ENCODE results near the gene SLC7A7. TPM values are rescaled to one million over a fixed set of nuclear protein-coding genes. Genes with fewer than 3 reads are reported as not detected.
A peak's percentile ranks its signal among the peaks of the same experiment; 100 is the strongest.

SLC7A7 gene
- total RNA-seq, 1 donor from 2014 or later: 33.7 TPM

GRCh38 chr14:22820731-22821130, 5.5 kb upstream of the SLC7A7 start:
- ChIA-PET POLR2A (interaction anchor here (0.6 to 5.1 kb wide), 6 partner anchors 8 to 108 kb away, joined by 3 to 73 read pairs (median 14); partner anchors contain the start of genes MRPL52, OXA1L and SLC7A7), CTCF (interaction anchor here (1.1 to 3.6 kb wide), 2 partner anchors 32 to 72 kb away, joined by 3 to 23 read pairs; no protein-coding TSS in a partner anchor)
- ATAC-seq (ENCODE audit: low read depth) (no peak), DNase-seq (no peak)
- TF ChIP-seq, protein P1, sequence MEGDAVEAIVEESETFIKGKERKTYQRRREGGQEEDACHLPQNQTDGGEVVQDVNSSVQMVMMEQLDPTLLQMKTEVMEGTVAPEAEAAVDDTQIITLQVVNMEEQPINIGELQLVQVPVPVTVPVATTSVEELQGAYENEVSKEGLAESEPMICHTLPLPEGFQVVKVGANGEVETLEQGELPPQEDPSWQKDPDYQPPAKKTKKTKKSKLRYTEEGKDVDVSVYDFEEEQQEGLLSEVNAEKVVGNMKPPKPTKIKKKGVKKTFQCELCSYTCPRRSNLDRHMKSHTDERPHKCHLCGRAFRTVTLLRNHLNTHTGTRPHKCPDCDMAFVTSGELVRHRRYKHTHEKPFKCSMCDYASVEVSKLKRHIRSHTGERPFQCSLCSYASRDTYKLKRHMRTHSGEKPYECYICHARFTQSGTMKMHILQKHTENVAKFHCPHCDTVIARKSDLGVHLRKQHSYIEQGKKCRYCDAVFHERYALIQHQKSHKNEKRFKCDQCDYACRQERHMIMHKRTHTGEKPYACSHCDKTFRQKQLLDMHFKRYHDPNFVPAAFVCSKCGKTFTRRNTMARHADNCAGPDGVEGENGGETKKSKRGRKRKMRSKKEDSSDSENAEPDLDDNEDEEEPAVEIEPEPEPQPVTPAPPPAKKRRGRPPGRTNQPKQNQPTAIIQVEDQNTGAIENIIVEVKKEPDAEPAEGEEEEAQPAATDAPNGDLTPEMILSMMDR (IDR thresholded peaks at IDR 0.05): no peak
- intact Hi-C loops (cut with micrococcal nuclease): loop anchor here (5.0 kb wide), 1 partner anchor 67 kb away; no protein-coding TSS in a partner anchor
- Mint-ChIP-seq H3K4me3 (no peak overlapping the region), H3K27me3 (no peaks in the 10 kb centered on the region), H3K36me3 (ENCODE audit: low read depth) (no peaks in the 10 kb centered on the region), H3K9me3 (no peaks in the 10 kb centered on the region), H3K27ac (peak overlapping the region; percentile 92), H3K4me1 (peaks cover 68% of the 10 kb centered on the region)

GRCh38 chr14:22819151-22819988, 4.1 kb upstream of the SLC7A7 start:
- Mint-ChIP-seq H3K4me1 (peaks cover 72% of the 10 kb centered on the region), H3K36me3 (ENCODE audit: low read depth) (no peaks in the 10 kb centered on the region), H3K27me3 (no peaks in the 10 kb centered on the region), H3K27ac (peak overlapping the region; percentile 76), H3K4me3 (peak overlapping the region; percentile 59), H3K9me3 (no peaks in the 10 kb centered on the region)
- DNase-seq (no peak), ATAC-seq (ENCODE audit: low read depth) (no peak)
- ChIA-PET CTCF (interaction anchor here (0.8 to 1.6 kb wide), 6 partner anchors 26 to 249 kb away, joined by 3 to 6 read pairs (median 5); partner anchors contain the start of gene OXA1L), POLR2A (interaction anchor here (0.6 to 1.7 kb wide), 13 partner anchors 8 to 71 kb away, joined by 3 to 10 read pairs (median 4); partner anchors contain the start of genes MRPL52 and OXA1L)
- TF ChIP-seq, protein P1 (IDR thresholded peaks at IDR 0.05): no peak
- intact Hi-C loops (cut with micrococcal nuclease): loop anchor here (1.0 kb wide), 1 partner anchor 8 kb away; no protein-coding TSS in a partner anchor

GRCh38 chr14:22814373-22814772, 862 bp downstream of the SLC7A7 start:
- no peaks in the 10 kb centered on the region for H3K36me3 Mint-ChIP-seq (ENCODE audit: low read depth)
- no peak for ATAC-seq (ENCODE audit: low read depth)
- intact Hi-C loops (cut with micrococcal nuclease): no loop called here
- H3K27me3 Mint-ChIP-seq: no peaks in the 10 kb centered on the region
- POLR2A ChIA-PET: interaction anchor here (2.6 to 5.0 kb wide), 4 partner anchors 9 to 24 kb away, joined by 11 to 69 read pairs (median 40); no protein-coding TSS in a partner anchor
- CTCF ChIA-PET: interaction anchor here (1.3 kb wide), 1 partner anchor 9 kb away, joined by 5 read pairs; no protein-coding TSS in a partner anchor
- no peak for DNase-seq
- peaks cover 74% of the 10 kb centered on the region for H3K4me1 Mint-ChIP-seq
- H3K27ac Mint-ChIP-seq: peak overlapping the region; percentile 91
- H3K9me3 Mint-ChIP-seq: no peaks in the 10 kb centered on the region
- TF ChIP-seq, protein P1 (IDR thresholded peaks at IDR 0.05): no peak
- peak overlapping the region; percentile 52 for H3K4me3 Mint-ChIP-seq

DNA sequence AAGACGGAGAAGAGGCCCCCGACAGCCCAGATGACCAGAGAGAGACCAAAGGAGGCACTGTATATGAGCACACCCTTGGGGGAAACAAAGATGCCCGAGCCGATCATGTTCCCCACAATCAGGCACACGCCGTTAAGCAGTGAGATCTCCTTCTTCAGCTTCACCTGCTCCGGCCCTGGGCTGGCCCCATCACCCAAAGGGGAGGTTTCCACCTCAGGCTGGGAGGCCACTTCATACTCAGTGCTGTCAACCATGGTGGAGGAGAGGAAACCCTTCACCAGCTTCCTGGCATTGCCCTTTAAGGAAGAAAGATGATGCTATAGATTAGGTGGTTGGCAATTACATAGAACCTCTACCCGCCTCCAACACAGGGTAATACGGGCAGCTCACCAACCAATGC, 2.1 kb downstream of the SLC7A7 start:
- ChIA-PET CTCF (interaction anchor here (0.6 to 0.8 kb wide), 3 partner anchors 32 to 1390 kb away, joined by 3 to 4 read pairs (median 3); partner anchors contain the start of gene OXA1L), POLR2A (interaction anchor here (0.8 to 5.0 kb wide), 10 partner anchors 10 to 252 kb away, joined by 3 to 69 read pairs (median 8); partner anchors contain the start of genes MMP14 and OXA1L)
- no peaks in the 10 kb centered on the region for H3K27me3 Mint-ChIP-seq
- peak overlapping the region; percentile 96 for H3K27ac Mint-ChIP-seq
- peaks cover 75% of the 10 kb centered on the region for H3K4me1 Mint-ChIP-seq
- ATAC-seq (ENCODE audit: low read depth): peak; percentile 9
- H3K9me3 Mint-ChIP-seq: no peaks in the 10 kb centered on the region
- intact Hi-C loops (cut with micrococcal nuclease): no loop called here
- TF ChIP-seq, protein P1 (IDR thresholded peaks at IDR 0.05): no peak
- DNase-seq: no peak
- peak overlapping the region; percentile 59 for H3K4me3 Mint-ChIP-seq
- H3K36me3 Mint-ChIP-seq (ENCODE audit: low read depth): no peaks in the 10 kb centered on the region
